GM19395 (cell line): Measurements from ENCODE around the gene ANKRD2.
A peak's percentile ranks its signal among the peaks of the same experiment; 100 is the strongest.
"Not testable (repeated sequence)": the region's sequence is repeated elsewhere in the genome, so short reads cannot be mapped to it uniquely, and the experiment has no call there.

ENCODE experiments used
- ATAC-seq: cut with Tn5 transposase; IDR thresholded peaks from one replicate; pipeline ENCODE4 v1.9.1; 2021; ENCODE audit warnings: mild to moderate bottlenecking, moderate library complexity; ENCODE audit not compliant: unreplicated experiment

The ANKRD2 gene

GRCh38 chr10:97570789-97571471 is 1.6 kb upstream of the ANKRD2 start:
- no peak for ATAC-seq

DNA sequence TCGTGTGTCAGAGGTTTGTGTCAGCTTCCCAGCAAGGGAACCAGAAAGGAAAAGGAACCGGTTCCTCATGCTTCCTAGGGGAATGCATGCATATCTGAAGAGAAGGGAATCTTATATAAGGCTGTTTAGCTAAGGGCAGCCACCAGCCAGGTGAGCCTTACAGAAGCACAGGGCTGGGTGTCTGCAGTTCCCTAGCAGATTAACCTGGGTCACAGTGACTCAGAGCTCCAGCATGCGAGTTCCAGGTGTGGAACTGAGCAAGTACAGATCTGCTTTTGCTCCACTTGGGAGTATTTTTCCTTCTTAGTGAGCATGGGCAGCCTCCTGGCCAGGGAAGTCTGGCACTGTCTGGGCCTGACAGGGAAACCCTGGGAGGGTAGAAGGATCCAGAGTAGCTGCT is 957 bp upstream of the ANKRD2 start:
- ATAC-seq = no peak

DNA sequence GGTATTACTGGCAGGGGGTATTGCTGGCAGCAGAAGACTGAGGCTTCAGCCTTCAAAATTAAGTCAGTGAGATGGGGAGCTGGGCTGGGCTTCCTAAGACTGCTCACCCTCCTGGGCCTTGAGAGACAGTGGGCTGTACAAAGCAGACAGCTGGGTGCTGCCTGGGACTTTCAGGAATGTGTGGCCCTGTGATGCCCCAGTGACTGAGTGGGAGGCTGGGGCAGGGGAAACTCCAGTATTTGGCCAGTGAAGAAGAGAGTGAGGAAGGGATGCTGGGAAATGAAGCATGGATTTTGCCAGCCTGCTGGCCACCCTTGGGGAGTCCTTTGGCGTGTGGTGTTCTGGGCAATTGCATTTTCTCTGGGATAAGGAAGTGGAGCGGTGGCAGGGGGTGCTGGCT is 442 bp downstream of the ANKRD2 start:
- no peak for ATAC-seq

DNA sequence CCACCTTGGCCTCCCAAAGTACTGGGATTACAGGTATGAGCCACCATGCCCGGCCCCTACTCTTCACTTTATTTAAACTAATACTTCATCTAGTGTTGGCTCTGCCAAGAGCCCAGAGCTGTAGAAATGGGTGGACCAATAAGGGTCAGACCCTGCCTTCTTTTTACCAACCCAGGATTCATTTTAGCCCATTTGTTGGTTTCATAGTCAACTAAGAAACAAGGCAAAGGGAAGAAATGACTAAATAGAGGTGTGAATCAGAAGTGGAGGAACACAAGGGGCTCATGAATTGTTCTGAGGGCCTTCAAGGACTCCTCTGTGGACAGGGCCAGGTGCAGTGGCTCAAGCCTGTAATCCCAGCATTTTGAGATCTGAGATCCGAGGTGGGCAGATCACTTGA is 1.1 kb downstream of the ANKRD2 start:
- ATAC-seq = no peak

GRCh38 chr10:97574374-97575126 is 2.0 kb downstream of the ANKRD2 start:
- no peak for ATAC-seq

- no peak for ATAC-seq
Observed at GRCh38 chr10:97575127-97575668, 2.6 kb downstream of the ANKRD2 start.

DNA sequence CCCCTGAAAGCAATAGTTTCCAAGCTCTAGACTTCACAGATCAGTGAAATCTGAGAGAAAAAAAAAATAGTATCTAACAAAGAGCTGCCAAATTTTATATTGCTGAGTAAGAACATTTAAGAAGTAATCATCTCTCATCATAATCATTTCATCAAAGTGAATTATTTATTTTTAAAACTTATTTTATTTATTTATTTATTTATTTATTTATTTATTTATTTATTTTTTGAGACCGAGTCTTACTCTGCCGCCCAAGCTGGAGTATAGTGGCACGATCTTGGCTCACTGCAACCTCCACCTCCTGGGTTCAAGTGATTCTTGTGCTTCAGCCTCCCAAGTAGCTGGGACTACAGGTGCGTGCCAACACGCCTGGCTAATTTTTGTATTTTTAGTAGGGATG is 3.9 kb downstream of the ANKRD2 start:
- ATAC-seq = not testable (repeated sequence)

DNA sequence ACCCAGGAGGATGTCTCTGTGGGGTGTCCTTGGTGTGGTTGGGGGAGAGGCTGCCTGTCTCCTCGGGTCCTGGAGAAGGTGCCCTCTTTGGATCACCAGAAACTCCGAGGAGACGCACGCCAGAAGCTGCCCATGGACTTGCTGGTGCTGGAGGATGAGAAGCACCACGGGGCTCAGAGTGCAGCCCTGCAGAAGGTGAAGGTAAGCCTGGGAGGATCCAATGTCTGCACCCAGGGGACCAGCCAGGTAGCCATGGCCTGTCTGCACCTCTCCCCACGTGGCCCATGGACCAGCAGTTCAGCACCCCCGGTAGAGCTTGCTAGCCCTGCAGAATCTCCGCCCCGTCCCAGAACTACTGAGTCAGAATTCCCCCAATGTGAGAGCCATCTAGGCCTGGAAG is 5.1 kb downstream of the ANKRD2 start:
- no peak for ATAC-seq

GRCh38 chr10:97578171-97578844 is 5.7 kb downstream of the ANKRD2 start:
- no peak for ATAC-seq

- no peak for ATAC-seq
Observed at GRCh38 chr10:97580421-97581367, 8.1 kb downstream of the ANKRD2 start.

- no peak for ATAC-seq
Observed at GRCh38 chr10:97582169-97582568, 9.6 kb downstream of the ANKRD2 start.

GRCh38 chr10:97583476-97583875 is 10.9 kb downstream of the ANKRD2 start:
- ATAC-seq = no peak

DNA sequence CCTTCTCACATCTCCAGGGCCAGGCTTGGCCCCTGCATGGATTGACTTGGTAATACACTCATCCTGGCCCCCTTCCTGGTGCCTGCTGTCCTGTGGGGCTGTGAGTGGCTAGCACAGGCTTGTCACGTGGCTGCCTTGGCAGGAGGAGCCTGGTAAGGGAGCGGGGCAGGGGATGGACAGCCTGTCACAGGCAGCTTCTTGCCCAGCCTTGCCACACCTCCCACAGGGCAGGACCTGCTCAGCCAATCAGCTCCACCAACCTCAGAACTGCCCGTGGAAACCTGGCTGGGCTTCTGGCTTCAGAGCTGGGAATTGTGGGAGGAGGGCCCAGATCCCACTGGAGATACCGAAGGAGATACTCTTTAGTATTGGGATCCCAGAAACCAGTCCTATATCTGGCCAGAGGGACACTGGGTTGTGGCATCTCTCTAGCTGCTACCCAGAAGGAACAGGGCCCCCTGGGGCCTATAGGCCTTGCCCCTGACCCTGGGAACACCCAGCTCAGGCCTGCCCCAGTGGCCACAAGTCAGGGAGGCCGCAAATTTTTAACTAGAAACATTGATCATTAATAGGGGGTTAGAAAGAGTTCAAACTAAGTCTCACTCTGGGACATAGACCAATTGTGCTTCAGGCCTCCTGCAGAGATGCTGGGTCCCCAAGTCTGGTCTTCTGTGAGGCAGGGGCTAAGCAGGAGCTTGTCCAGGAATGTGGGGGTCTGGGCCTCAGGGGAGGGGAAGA is 11.7 kb downstream of the ANKRD2 start, which contains the start of gene HOGA1:
Gene HOGA1, plus strand, starts transcription at position 330 of the 738 bp plus-strand sequence. Its CDS starts 315 bp downstream, at position 645.
- ATAC-seq = peak; percentile 65

GRCh38 chr10:97584798-97585438 is 12.3 kb downstream of the ANKRD2 start:
- ATAC-seq = no peak

GRCh38 chr10:97585439-97585811 is 12.8 kb downstream of the ANKRD2 start:
- ATAC-seq = no peak

DNA sequence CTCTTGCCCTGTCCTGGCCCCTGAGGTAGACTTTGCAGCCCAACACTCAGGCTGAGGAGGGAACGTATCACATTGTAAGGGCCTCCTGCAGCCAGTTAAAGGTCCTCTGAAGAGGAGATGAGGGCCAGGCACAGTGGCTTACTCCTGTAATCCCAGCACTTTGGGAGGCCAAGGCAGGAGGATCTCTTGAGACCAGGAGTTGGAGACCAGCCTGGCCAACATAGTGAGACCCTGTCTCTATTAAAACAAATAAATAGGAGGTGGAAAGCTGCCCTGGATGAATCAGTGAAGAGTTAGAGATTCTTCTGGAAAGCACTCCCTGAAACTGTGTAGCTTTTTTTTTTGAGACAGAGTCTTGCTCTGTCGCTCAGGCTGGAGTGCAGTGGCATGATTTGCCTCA is 14.6 kb downstream of the ANKRD2 start:
- ATAC-seq = no peak

DNA sequence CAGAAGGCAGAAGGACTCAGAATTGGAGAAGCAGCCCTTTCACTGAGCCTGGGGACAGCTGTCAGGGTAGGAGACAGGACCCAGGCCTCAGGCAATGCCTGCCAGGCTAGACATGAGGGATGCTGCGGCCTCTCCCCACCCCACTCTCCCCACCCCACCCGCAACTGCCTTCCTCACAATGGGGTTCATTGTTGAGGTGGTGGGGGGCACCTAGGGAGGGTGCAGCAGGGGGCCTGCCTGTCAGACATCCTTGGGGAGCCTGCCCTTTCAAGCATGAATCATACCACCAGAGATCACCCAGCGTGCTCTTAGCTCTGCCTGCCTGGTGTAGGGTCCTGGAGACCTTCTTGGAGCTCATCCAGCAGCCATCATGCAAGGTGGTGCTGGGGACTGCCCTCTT is 16.9 kb downstream of the ANKRD2 start, which contains the start of gene C10orf62:
Gene C10orf62, plus strand, starts transcription at position 243 of the 400 bp plus-strand sequence. CDS start 177 bp downstream, outside the sequence.
- no peak for ATAC-seq

GRCh38 chr10:97590082-97590747 is 17.6 kb downstream of the ANKRD2 start:
- no peak for ATAC-seq
